Measurements from ENCODE around the gene AMZ1.

DNA sequence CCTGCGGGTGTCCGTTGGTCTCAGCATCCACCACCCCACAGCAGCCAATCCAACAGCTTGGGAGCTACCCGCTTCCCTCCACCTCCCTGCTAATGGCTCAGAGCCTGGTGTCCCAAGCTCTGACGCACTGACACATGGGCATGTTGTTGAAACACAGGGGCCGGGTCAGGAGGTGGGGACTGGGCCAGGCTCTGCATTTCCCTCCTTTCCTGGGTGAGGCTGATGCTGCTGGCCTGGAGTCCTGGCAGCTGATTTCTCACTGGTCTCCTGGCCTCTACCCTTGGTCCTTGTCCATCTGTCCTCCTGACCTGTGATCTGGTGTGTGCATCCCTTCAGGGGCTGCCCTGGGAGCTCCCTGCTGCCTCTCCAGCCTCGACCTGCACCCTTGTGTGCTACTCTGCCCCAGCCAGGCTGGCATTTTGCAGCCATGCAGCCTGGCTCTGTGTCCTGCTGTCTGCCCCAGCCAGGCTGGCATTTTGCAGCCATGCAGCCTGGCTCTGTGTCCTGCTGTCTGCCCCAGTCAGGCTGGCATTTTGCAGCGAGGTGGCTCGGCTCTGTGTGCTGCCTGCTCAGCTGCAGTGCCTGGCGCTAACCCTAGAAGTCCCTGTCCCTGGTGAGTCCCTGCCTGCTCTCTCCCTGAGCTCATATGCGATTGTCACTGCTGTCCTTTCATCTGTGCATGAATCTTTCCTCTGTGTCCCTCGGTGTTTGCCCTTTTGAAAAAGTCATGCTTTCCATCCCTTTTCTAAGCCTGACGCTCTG is 14.0 kb downstream of the AMZ1 start:
- TF ChIP-seq, protein P1, sequence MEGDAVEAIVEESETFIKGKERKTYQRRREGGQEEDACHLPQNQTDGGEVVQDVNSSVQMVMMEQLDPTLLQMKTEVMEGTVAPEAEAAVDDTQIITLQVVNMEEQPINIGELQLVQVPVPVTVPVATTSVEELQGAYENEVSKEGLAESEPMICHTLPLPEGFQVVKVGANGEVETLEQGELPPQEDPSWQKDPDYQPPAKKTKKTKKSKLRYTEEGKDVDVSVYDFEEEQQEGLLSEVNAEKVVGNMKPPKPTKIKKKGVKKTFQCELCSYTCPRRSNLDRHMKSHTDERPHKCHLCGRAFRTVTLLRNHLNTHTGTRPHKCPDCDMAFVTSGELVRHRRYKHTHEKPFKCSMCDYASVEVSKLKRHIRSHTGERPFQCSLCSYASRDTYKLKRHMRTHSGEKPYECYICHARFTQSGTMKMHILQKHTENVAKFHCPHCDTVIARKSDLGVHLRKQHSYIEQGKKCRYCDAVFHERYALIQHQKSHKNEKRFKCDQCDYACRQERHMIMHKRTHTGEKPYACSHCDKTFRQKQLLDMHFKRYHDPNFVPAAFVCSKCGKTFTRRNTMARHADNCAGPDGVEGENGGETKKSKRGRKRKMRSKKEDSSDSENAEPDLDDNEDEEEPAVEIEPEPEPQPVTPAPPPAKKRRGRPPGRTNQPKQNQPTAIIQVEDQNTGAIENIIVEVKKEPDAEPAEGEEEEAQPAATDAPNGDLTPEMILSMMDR (IDR thresholded peaks at IDR 0.05; ENCODE audit: borderline replicate concordance, extremely low read depth, low read length, poor library complexity, severe bottlenecking) = no peak
- TF ChIP-seq EZH2 (IDR thresholded peaks at IDR 0.05; ENCODE audit: borderline replicate concordance, low read depth, low read length, severe bottlenecking) = no peak
